Muscle of leg (tissue), 11 donors: ENCODE measurements around the gene NLK. TPM values are rescaled to one million over a fixed set of nuclear protein-coding genes. Genes with fewer than 3 reads are reported as not detected.

Experiments
- DNase-seq: peaks from one replicate; pipeline ENCODE4 v3.0.0; 2013
- H3K27ac ChIP-seq: one replicate; pipeline ENCODE4 v1.5.1; 2013; ENCODE audit warnings: mild to moderate bottlenecking, low read length, control low read depth
- H3K27me3 ChIP-seq: one replicate; pipeline ENCODE4 v1.6.1; 2013; ENCODE audit warnings: low read length; ENCODE audit not compliant: control insufficient read depth, insufficient read depth
- H3K36me3 ChIP-seq: one replicate; pipeline ENCODE4 v1.6.1; 2013; ENCODE audit warnings: low read length; ENCODE audit not compliant: control insufficient read depth, insufficient read depth
- H3K4me1 ChIP-seq: one replicate; pipeline ENCODE4 v1.6.1; 2013; ENCODE audit warnings: low read length; ENCODE audit not compliant: control insufficient read depth, insufficient read depth
- H3K4me3 ChIP-seq: one replicate; pipeline ENCODE4 v1.5.1; 2013; ENCODE audit warnings: low read length, control low read depth
- H3K9me3 ChIP-seq: replicated peaks from 2 replicates; pipeline ENCODE4 v1.6.1; 2013; ENCODE audit warnings: low read depth, low read length; ENCODE audit not compliant: control insufficient read depth
- WGBS: methylation state at CpG from one replicate; pipeline ENCODE4 v1.1.5; 2013; ENCODE audit warnings: missing lambda C conversion rate; ENCODE audit not compliant: insufficient coverage; 5-methylcytosine and 5-hydroxymethylcytosine counted together
- polyA plus RNA-seq, 8 donors: library from polyadenylated mRNA; unstranded; fragments of 120-200 nt; gene quantifications; one replicate each; pipeline versions ENCODE4 v1.2.1 to v1.2.3, GENCODE V29; 2013; ENCODE audit warnings: inconsistent platforms in 1 of 8, low replicate concordance in 1 of 8; ENCODE audit not compliant: insufficient read length in 8 of 8, insufficient read depth in 1 of 8
- total RNA-seq: library from RNA; stranded (reverse); fragments of 120-200 nt; gene quantifications from one replicate; pipeline ENCODE4 v1.2.4, GENCODE V29; 2013

Gene NLK
- total and polyA plus RNA-seq, 9 donors = 6.5 to 10.1 (median 7.7) TPM

- no peaks in the 10 kb centered on the region for H3K4me1 ChIP-seq
- no peak overlapping the region for H3K27ac ChIP-seq
- WGBS = no CpG with 5 or more reads among the region's 2 CpGs
- H3K36me3 ChIP-seq = no peaks in the 10 kb centered on the region
- DNase-seq = no peak
- no peaks in the 10 kb centered on the region for H3K9me3 ChIP-seq
- H3K4me3 ChIP-seq = no peak overlapping the region
- no peaks in the 10 kb centered on the region for H3K27me3 ChIP-seq
Measured at GRCh38 chr17:28160610-28161009, 118.1 kb downstream of the NLK start.

GRCh38 chr17:28161311-28161710 lies 118.8 kb downstream of the NLK start:
- H3K9me3 ChIP-seq = no peaks in the 10 kb centered on the region
- no peak overlapping the region for H3K27ac ChIP-seq
- no peaks in the 10 kb centered on the region for H3K36me3 ChIP-seq
- DNase-seq = no peak
- no peak overlapping the region for H3K4me3 ChIP-seq
- 80% methylated on average over 1 of the region's 4 CpGs for WGBS
- no peaks in the 10 kb centered on the region for H3K4me1 ChIP-seq
- no peaks in the 10 kb centered on the region for H3K27me3 ChIP-seq

GRCh38 chr17:28166478-28166877 lies 124.0 kb downstream of the NLK start:
- WGBS = no CpG with 5 or more reads among the region's 2 CpGs
- Histone ChIP-seq H3K27ac (no peak overlapping the region), H3K4me3 (no peak overlapping the region), H3K27me3 (no peaks in the 10 kb centered on the region), H3K36me3 (peaks cover 10% of the 10 kb centered on the region), H3K9me3 (no peaks in the 10 kb centered on the region), H3K4me1 (no peaks in the 10 kb centered on the region)
- DNase-seq = no peak

- Histone ChIP-seq H3K4me1 (no peaks in the 10 kb centered on the region), H3K27me3 (no peaks in the 10 kb centered on the region), H3K27ac (no peak overlapping the region), H3K4me3 (no peak overlapping the region), H3K36me3 (peaks cover 15% of the 10 kb centered on the region), H3K9me3 (no peaks in the 10 kb centered on the region)
- DNase-seq = no peak
- WGBS = no CpG with 5 or more reads among the region's 3 CpGs
Measured at GRCh38 chr17:28169621-28170349, 127.3 kb downstream of the NLK start.

GRCh38 chr17:28170771-28171170 lies 128.3 kb downstream of the NLK start:
- H3K27me3 ChIP-seq = no peaks in the 10 kb centered on the region
- no peaks in the 10 kb centered on the region for H3K4me1 ChIP-seq
- peaks cover 15% of the 10 kb centered on the region for H3K36me3 ChIP-seq
- DNase-seq = no peak
- H3K9me3 ChIP-seq = no peaks in the 10 kb centered on the region
- H3K4me3 ChIP-seq = no peak overlapping the region
- H3K27ac ChIP-seq = no peak overlapping the region

- Histone ChIP-seq H3K9me3 (no peaks in the 10 kb centered on the region), H3K36me3 (peaks cover 15% of the 10 kb centered on the region), H3K27me3 (no peaks in the 10 kb centered on the region), H3K4me1 (no peaks in the 10 kb centered on the region), H3K4me3 (no peak overlapping the region), H3K27ac (no peak overlapping the region)
- no CpG with 5 or more reads among the region's 3 CpGs for WGBS
- DNase-seq = no peak
Measured at GRCh38 chr17:28173031-28173561, 130.6 kb downstream of the NLK start.

GRCh38 chr17:28173801-28174200 lies 131.3 kb downstream of the NLK start:
- WGBS = no CpG with 5 or more reads among the region's 1 CpG
- DNase-seq = no peak
- H3K27ac ChIP-seq = no peak overlapping the region
- H3K9me3 ChIP-seq = no peaks in the 10 kb centered on the region
- H3K27me3 ChIP-seq = no peaks in the 10 kb centered on the region
- no peak overlapping the region for H3K4me3 ChIP-seq
- H3K4me1 ChIP-seq = no peaks in the 10 kb centered on the region
- H3K36me3 ChIP-seq = peaks cover 12% of the 10 kb centered on the region

- WGBS = 88% methylated on average over 2 of the region's 5 CpGs
- H3K36me3 ChIP-seq = peaks cover 10% of the 10 kb centered on the region
- H3K27ac ChIP-seq = no peak overlapping the region
- H3K4me1 ChIP-seq = no peaks in the 10 kb centered on the region
- H3K27me3 ChIP-seq = no peaks in the 10 kb centered on the region
- DNase-seq = no peak
- H3K9me3 ChIP-seq = no peaks in the 10 kb centered on the region
- H3K4me3 ChIP-seq = no peak overlapping the region
Measured at GRCh38 chr17:28174352-28175046, 132.0 kb downstream of the NLK start.

- peaks cover 4% of the 10 kb centered on the region for H3K36me3 ChIP-seq
Measured at GRCh38 chr17:28177351-28177750, 134.9 kb downstream of the NLK start.

GRCh38 chr17:28178800-28179199 lies 136.3 kb downstream of the NLK start:
- Histone ChIP-seq H3K27ac (no peak overlapping the region), H3K4me1 (no peaks in the 10 kb centered on the region), H3K9me3 (no peaks in the 10 kb centered on the region), H3K4me3 (no peak overlapping the region), H3K27me3 (no peaks in the 10 kb centered on the region), H3K36me3 (no peaks in the 10 kb centered on the region)
- WGBS = 89% methylated on average over 3 of the region's 3 CpGs
- DNase-seq = no peak

More at GRCh38 chr17:28177351-28177750, 134.9 kb downstream of the NLK start:
- H3K27ac ChIP-seq = no peak overlapping the region
- H3K4me3 ChIP-seq = no peak overlapping the region
- WGBS = 90% methylated on average over 1 of the region's 2 CpGs
- no peaks in the 10 kb centered on the region for H3K9me3 ChIP-seq
- H3K4me1 ChIP-seq = no peaks in the 10 kb centered on the region
- no peak for DNase-seq
- no peaks in the 10 kb centered on the region for H3K27me3 ChIP-seq
